ENCODE measurements around the gene FAM210A. TPM values are rescaled to one million over a fixed set of nuclear protein-coding genes. Genes with fewer than 3 reads are reported as not detected.

Gene FAM210A
- total and polyA plus RNA-seq, 2 donors (not counting 1 experiment from before 2014, with no cell fraction given), result 4.2 to 11.4 TPM

DNA sequence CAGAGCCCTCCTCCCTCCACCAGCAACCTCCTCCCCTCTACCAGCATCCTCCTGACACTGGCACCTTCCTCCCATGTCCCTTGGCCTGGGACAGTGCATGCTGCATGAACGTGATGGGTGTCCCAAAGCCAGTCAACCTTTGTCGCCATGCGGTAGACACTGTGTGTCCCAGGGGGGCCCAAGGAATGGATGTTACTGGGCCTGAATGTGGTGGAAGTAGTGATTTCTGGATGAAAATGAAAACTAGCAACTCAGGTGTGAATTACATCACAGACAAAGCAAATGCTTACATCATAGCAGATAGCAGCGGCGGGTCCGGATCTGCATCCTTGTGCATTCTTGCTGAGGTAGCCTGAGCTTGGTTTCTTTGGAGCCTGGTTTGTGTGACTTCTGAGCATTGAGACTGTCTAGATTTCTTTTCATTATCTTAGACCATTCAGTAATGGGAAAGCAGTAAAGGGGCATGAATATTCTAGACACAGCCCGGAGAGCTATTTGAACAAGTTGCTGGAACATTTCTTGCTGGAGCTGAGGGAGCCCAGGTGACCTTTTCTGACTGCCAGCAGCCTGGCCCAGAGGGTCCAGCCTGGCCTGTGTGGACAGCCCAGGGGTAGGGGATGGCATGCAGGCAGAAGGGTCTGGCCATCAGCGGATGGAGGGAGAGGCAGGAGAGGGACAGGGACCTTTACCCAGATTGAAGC lies 100.4 kb downstream of the FAM210A start:
- no peak overlapping the region for H3K4me3 ChIP-seq (ENCODE audit: control extremely low read depth in 1 of 5, extremely low read depth in 1 of 5, insufficient read depth in 1 of 5, low read depth in 2 of 5, low read length in 4 of 5)
- no peak overlapping the region for H3K9ac ChIP-seq (ENCODE audit: low read length)
- no peaks in the 10 kb centered on the region for H3K27me3 ChIP-seq (replicated peaks in 1 of 4; ENCODE audit: control extremely low read depth in 1 of 4, control insufficient read depth in 3 of 4, insufficient read depth in 4 of 4, low read length in 3 of 4)
- H4K20me1 ChIP-seq (ENCODE audit: control insufficient read depth, insufficient read depth, low read length, poor library complexity, severe bottlenecking), result no peaks in the 10 kb centered on the region
- intact Hi-C loops (cut with micrococcal nuclease), result no loop called here
- ChIA-PET POLR2A (no interaction called here), CTCF (interaction anchor here (0.8 to 15.6 kb wide), 4 partner anchors 12 to 466 kb away, joined by 3 to 344 read pairs (median 4); no protein-coding TSS in a partner anchor)
- Mint-ChIP-seq H3K27ac (no peak overlapping the region), H3K4me3 (no peak overlapping the region), H3K27me3 (no peaks in the 10 kb centered on the region), H3K4me1 (peaks cover 18% of the 10 kb centered on the region), H3K9me3 (ENCODE audit: insufficient read depth) (no peaks in the 10 kb centered on the region)
- no peaks in the 10 kb centered on the region for H3K9me3 ChIP-seq (ENCODE audit: control extremely low read depth in 1 of 3, control insufficient read depth in 2 of 3, insufficient read depth in 1 of 3, low read length in 2 of 3)
- TF ChIP-seq, protein P1, sequence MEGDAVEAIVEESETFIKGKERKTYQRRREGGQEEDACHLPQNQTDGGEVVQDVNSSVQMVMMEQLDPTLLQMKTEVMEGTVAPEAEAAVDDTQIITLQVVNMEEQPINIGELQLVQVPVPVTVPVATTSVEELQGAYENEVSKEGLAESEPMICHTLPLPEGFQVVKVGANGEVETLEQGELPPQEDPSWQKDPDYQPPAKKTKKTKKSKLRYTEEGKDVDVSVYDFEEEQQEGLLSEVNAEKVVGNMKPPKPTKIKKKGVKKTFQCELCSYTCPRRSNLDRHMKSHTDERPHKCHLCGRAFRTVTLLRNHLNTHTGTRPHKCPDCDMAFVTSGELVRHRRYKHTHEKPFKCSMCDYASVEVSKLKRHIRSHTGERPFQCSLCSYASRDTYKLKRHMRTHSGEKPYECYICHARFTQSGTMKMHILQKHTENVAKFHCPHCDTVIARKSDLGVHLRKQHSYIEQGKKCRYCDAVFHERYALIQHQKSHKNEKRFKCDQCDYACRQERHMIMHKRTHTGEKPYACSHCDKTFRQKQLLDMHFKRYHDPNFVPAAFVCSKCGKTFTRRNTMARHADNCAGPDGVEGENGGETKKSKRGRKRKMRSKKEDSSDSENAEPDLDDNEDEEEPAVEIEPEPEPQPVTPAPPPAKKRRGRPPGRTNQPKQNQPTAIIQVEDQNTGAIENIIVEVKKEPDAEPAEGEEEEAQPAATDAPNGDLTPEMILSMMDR (IDR thresholded peaks at IDR 0.05), result no peak
- no peak for TF ChIP-seq EZH2 (IDR thresholded peaks at IDR 0.05; ENCODE audit: borderline replicate concordance, insufficient read depth, low read depth, low read length, poor library complexity, severe bottlenecking)
- ATAC-seq (ENCODE audit: low read depth) (no peak), DNase-seq (no peak)
- H3K27ac ChIP-seq (ENCODE audit: low read length in 2 of 2), result no peak overlapping the region
- no peak overlapping the region for H2AFZ ChIP-seq (ENCODE audit: insufficient read depth, low read depth, low read length, poor library complexity, severe bottlenecking)
- H3K4me2 ChIP-seq (replicated peaks; ENCODE audit: low read depth, low read length, poor library complexity, severe bottlenecking), result no peak overlapping the region
- WGBS (ENCODE audit: insufficient coverage), result 95% methylated on average over 4 of the region's 8 CpGs
- peaks cover 69% of the 10 kb centered on the region for H3K79me2 ChIP-seq (ENCODE audit: control insufficient read depth, insufficient read depth, low read length)
- H3K36me3 ChIP-seq (replicated peaks in 1 of 2; ENCODE audit: control extremely low read depth in 1 of 2, control insufficient read depth in 1 of 2, extremely low read depth in 1 of 2, insufficient read depth in 2 of 2, low read length in 1 of 2), result peaks cover 0 to 3% of the 10 kb centered on the region in 2 experiments
- H3K4me1 ChIP-seq (ENCODE audit: control insufficient read depth in 2 of 2, insufficient read depth in 2 of 2, low read length in 2 of 2), result peaks cover 5 to 6% of the 10 kb centered on the region in 2 donors

DNA sequence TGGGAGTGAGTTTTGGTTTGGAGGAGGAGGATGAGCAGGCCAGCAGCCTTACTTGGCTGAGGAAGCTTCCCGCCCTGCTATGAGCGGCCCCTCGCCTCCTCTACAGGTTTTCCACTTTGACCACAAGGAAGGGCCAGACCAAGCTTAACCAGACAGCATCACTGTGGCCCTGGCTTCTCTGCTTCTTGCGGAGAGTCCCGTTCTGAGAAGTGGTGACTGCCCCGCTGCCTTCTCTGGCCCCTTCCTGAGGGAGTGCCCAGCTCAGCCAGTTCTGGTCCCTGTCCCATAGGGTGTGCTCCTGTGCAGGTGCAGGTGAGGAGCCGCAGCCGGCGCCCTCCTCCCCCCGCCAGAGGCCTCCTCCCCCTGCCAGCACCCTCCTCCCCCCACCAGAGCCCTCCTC lies 101.0 kb downstream of the FAM210A start:
- intact Hi-C loops (cut with micrococcal nuclease), result no loop called here
- H3K4me1 ChIP-seq (ENCODE audit: control insufficient read depth in 2 of 2, insufficient read depth in 2 of 2, low read length in 2 of 2), result peaks cover 5 to 11% of the 10 kb centered on the region in 2 donors
- no peaks in the 10 kb centered on the region for H3K27me3 ChIP-seq (replicated peaks in 1 of 4; ENCODE audit: control extremely low read depth in 1 of 4, control insufficient read depth in 3 of 4, insufficient read depth in 4 of 4, low read length in 3 of 4)
- no peak overlapping the region for H3K27ac ChIP-seq (ENCODE audit: low read length in 2 of 2)
- no peaks in the 10 kb centered on the region for H3K9me3 Mint-ChIP-seq (ENCODE audit: insufficient read depth)
- 100% methylated on average over 6 of the region's 10 CpGs for WGBS (ENCODE audit: insufficient coverage)
- TF ChIP-seq, protein P1 (IDR thresholded peaks at IDR 0.05), result no peak
- no peak for TF ChIP-seq EZH2 (IDR thresholded peaks at IDR 0.05; ENCODE audit: borderline replicate concordance, insufficient read depth, low read depth, low read length, poor library complexity, severe bottlenecking)
- H3K4me3 ChIP-seq (ENCODE audit: control extremely low read depth in 1 of 5, extremely low read depth in 1 of 5, insufficient read depth in 1 of 5, low read depth in 2 of 5, low read length in 4 of 5), result no peak overlapping the region
- no peak overlapping the region for H3K4me3 Mint-ChIP-seq
- peaks cover 69% of the 10 kb centered on the region for H3K79me2 ChIP-seq (ENCODE audit: control insufficient read depth, insufficient read depth, low read length)
- H3K36me3 ChIP-seq (replicated peaks in 1 of 2; ENCODE audit: control extremely low read depth in 1 of 2, control insufficient read depth in 1 of 2, extremely low read depth in 1 of 2, insufficient read depth in 2 of 2, low read length in 1 of 2), result peaks cover 0 to 3% of the 10 kb centered on the region in 2 experiments
- no peaks in the 10 kb centered on the region for H3K9me3 ChIP-seq (ENCODE audit: control extremely low read depth in 1 of 3, control insufficient read depth in 2 of 3, insufficient read depth in 1 of 3, low read length in 2 of 3)
- CTCF ChIA-PET, result interaction anchor here (1.1 to 15.6 kb wide), 2 partner anchors 66 to 409 kb away, joined by 3 to 344 read pairs; no protein-coding TSS in a partner anchor
- POLR2A ChIA-PET, result no interaction called here
- DNase-seq, result no peak
- ATAC-seq (ENCODE audit: low read depth), result no peak
- H3K4me2 ChIP-seq (replicated peaks; ENCODE audit: low read depth, low read length, poor library complexity, severe bottlenecking), result no peak overlapping the region
- H2AFZ ChIP-seq (ENCODE audit: insufficient read depth, low read depth, low read length, poor library complexity, severe bottlenecking), result no peak overlapping the region
- no peak overlapping the region for H3K27ac Mint-ChIP-seq
- no peaks in the 10 kb centered on the region for H3K27me3 Mint-ChIP-seq
- H3K4me1 Mint-ChIP-seq, result peaks cover 24% of the 10 kb centered on the region
- no peak overlapping the region for H3K9ac ChIP-seq (ENCODE audit: low read length)
- no peaks in the 10 kb centered on the region for H4K20me1 ChIP-seq (ENCODE audit: control insufficient read depth, insufficient read depth, low read length, poor library complexity, severe bottlenecking)
